K562 (cell line): ENCODE results near the gene TCF19. TPM values are rescaled to one million over a fixed set of nuclear protein-coding genes. Genes with fewer than 3 reads are reported as not detected.

Source experiments
- ATAC-seq: fragments of 200-7000 bp; cut with Tn5 transposase; 3 replicates; pipeline ENCODE4 v1.9.1; 2020; ENCODE audit warnings: moderate library complexity
- BruUV-seq: library from RNA; stranded (reverse); fragments of 400-500 nt; replicated peaks from 2 replicates; lab custom pipeline; 2021; lab: Mats Ljungman, UMichigan
- CTCF ChIA-PET: fragments of 300-600 bp; formaldehyde crosslinking; extraction: SDS; loops from one replicate; lab custom pipeline; 2021; ENCODE audit warnings: low intra/inter-chr PET ratio; lab: Yijun Ruan, JAX
- POLR2A ChIA-PET: fragments of 300-600, 350-650 bp; sonication (Branson Sonifier 250); formaldehyde crosslinking; extraction: SDS; loops from one replicate; lab custom pipeline; 2021; ENCODE audit warnings: antibody characterized with exemption, inconsistent platforms; lab: Yijun Ruan, JAX
- DNase-seq, 4 experiments: peaks; one replicate each; pipeline versions ENCODE4 v3.0.0 to v3.0.0-alpha.2; 2011 to 2018; ENCODE audit warnings: low spot score in 3 of 4, mixed read lengths in 3 of 4; ENCODE audit errors: extremely low read depth in 1 of 4
- FAIRE-seq: peaks from 2 replicates; lab custom pipeline; 2011; peaks lifted over from hg19 to GRCh38; lab: Jason Lieb, UNC
- H2AFZ ChIP-seq: 2 replicates; pipeline ENCODE4 v1.6.0; 2011; ENCODE audit warnings: low read depth, low read length, control low read depth, inconsistent platforms
- H3K27ac ChIP-seq: fragments of 200-600 bp; 3 replicates; pipeline ENCODE4 v1.8.0; 2011; ENCODE audit warnings: low read depth, mild to moderate bottlenecking, control low read depth, inconsistent platforms, low read length, moderate library complexity, mixed read lengths; ENCODE audit errors: extremely low read depth
- H3K27me3 ChIP-seq, 2 experiments: fragments of 300-600 bp in 1 of 2; 2 replicates in 1 of 2; 3 replicates in 1 of 2; pipeline versions ENCODE4 v1.6.0 to v1.8.0; 2011; ENCODE audit warnings: inconsistent platforms in 2 of 2, low read length in 2 of 2, mild to moderate bottlenecking in 1 of 2, mixed read lengths in 1 of 2, moderate library complexity in 1 of 2; ENCODE audit not compliant: control insufficient read depth in 2 of 2, insufficient read depth in 2 of 2
- H3K36me3 ChIP-seq: fragments of 300-600 bp; 3 replicates; pipeline ENCODE4 v1.8.0; 2011; ENCODE audit warnings: mild to moderate bottlenecking, low read length, inconsistent platforms; ENCODE audit not compliant: control insufficient read depth, insufficient read depth
- H3K4me1 ChIP-seq, 2 experiments: fragments of 200-600 bp in 1 of 2; replicated peaks in 1 of 2; 2 replicates in 1 of 2; 3 replicates in 1 of 2; pipeline versions ENCODE4 v1.5.1 to v1.8.0; 2011; ENCODE audit warnings: inconsistent platforms in 2 of 2, low read length in 2 of 2, mild to moderate bottlenecking in 1 of 2, mixed read lengths in 1 of 2, moderate library complexity in 1 of 2; ENCODE audit not compliant: control insufficient read depth in 2 of 2, insufficient read depth in 2 of 2
- H3K4me2 ChIP-seq: 2 replicates; pipeline ENCODE4 v1.6.1; 2011; ENCODE audit warnings: low read length, control low read depth, inconsistent platforms, mixed read lengths; ENCODE audit not compliant: insufficient read depth
- H3K4me3 ChIP-seq: fragments of 200-600 bp; sonication (generic), shearing (Covaris generic); 2 replicates; pipeline ENCODE4 v1.5.1; 2016; ENCODE audit warnings: control low read depth, inconsistent platforms
- H3K79me2 ChIP-seq: fragments of 200-600 bp; 3 replicates; pipeline ENCODE4 v1.8.0; 2011; ENCODE audit warnings: low read length, inconsistent platforms; ENCODE audit not compliant: control insufficient read depth, insufficient read depth
- H3K9ac ChIP-seq, 2 experiments: 2 replicates each; pipeline versions ENCODE4 v1.6.0 to v1.6.1; 2011; ENCODE audit warnings: low read depth in 2 of 2, low read length in 2 of 2, control low read depth in 1 of 2, inconsistent platforms in 1 of 2, mild to moderate bottlenecking in 1 of 2, mixed read lengths in 1 of 2; ENCODE audit not compliant: insufficient read depth in 1 of 2
- H3K9me1 ChIP-seq: one replicate; pipeline ENCODE4 v1.6.0; 2011; ENCODE audit warnings: inconsistent platforms, mild to moderate bottlenecking, low read length, moderate library complexity; ENCODE audit not compliant: control insufficient read depth, insufficient read depth
- H3K9me3 ChIP-seq: replicated peaks from 2 replicates; pipeline ENCODE4 v1.5.1; 2011; ENCODE audit warnings: low read depth, low read length, inconsistent platforms; ENCODE audit not compliant: control insufficient read depth, insufficient read depth
- H4K20me1 ChIP-seq: replicated peaks from 2 replicates; pipeline ENCODE4 v1.6.1; 2011; ENCODE audit warnings: low read length, inconsistent platforms, mixed read lengths; ENCODE audit not compliant: control insufficient read depth, insufficient read depth
- CHD1 ChIP-seq: fragments of 200-600 bp; sonication (generic); IDR thresholded peaks from one replicate; pipeline ENCODE4 v1.6.1; 2012; ENCODE audit warnings: mild to moderate bottlenecking, moderate library complexity, low read length, inconsistent platforms
- NCOA2 ChIP-seq, 2 experiments: fragments of 450-650 bp; IDR thresholded peaks; 2 replicates each; pipeline ENCODE4 v1.6.1; 2018; ENCODE audit warnings: mild to moderate bottlenecking in 2 of 2, moderate library complexity in 1 of 2; ENCODE audit not compliant: partially characterized antibody in 2 of 2
- NELFE ChIP-seq: IDR thresholded peaks from 2 replicates; pipeline ENCODE4 v1.6.1; 2011; ENCODE audit warnings: mild to moderate bottlenecking; ENCODE audit not compliant: insufficient read depth, insufficient read length
- TAF7 ChIP-seq: fragments of 450-650 bp; IDR thresholded peaks from 2 replicates; pipeline ENCODE4 v1.6.1; 2016; ENCODE audit warnings: missing genetic modification characterization, missing compliant biosample characterization
- TEAD1 ChIP-seq, 2 experiments: fragments of 450-650 bp in 1 of 2; sonication (generic) in 1 of 2; formaldehyde crosslinking; IDR thresholded peaks; 2 replicates each; pipeline versions ENCODE4 v1.4.0 to v1.8.0; 2020 to 2022; ENCODE audit warnings: mild to moderate bottlenecking in 2 of 2, missing genetic modification reagents in 1 of 2
- TGIF2 ChIP-seq: sonication (generic); formaldehyde crosslinking; IDR thresholded peaks from 2 replicates; pipeline ENCODE4 v1.8.1; 2022; ENCODE audit warnings: mild to moderate bottlenecking, missing genetic modification reagents, moderate library complexity
- ZBTB26 ChIP-seq: fragments of 450-650 bp; formaldehyde crosslinking; IDR thresholded peaks from 2 replicates; pipeline ENCODE4 v1.4.0; 2022; ENCODE audit warnings: missing genetic modification characterization
- ZFP36 ChIP-seq: fragments of 150-350 bp; IDR thresholded peaks from 2 replicates; pipeline ENCODE4 v1.6.1; 2018; ENCODE audit warnings: low read length, low read depth; ENCODE audit not compliant: partially characterized antibody
- ZFX ChIP-seq: sonication (generic); formaldehyde crosslinking; IDR thresholded peaks from 2 replicates; pipeline ENCODE4 v1.8.0; 2022; ENCODE audit warnings: mild to moderate bottlenecking, missing genetic modification reagents, moderate library complexity
- ZNF41 ChIP-seq: fragments of 250-450 bp; sonication (Bioruptor Pico); conservative IDR thresholded peaks from 2 replicates; pipeline ENCODE4 v1.4.0; 2020; ENCODE audit warnings: mild to moderate bottlenecking
- WGBS: fragments of 100-300 bp; shearing (Covaris generic); methylation state at CpG from one replicate; pipeline ENCODE4 v1.1.6; 2016; ENCODE audit warnings: low coverage, mixed read lengths; ENCODE audit not compliant: insufficient coverage; ENCODE audit errors: missing lambda C conversion rate; 5-methylcytosine and 5-hydroxymethylcytosine counted together
- in situ Hi-C: fragments of 300-500 bp; cut with MboI; formaldehyde crosslinking; loops from 4 replicates; pipeline ENCODE4 v1.15.0; 2018; ENCODE audit warnings: inconsistent platforms, mixed read lengths
- intact Hi-C: fragments of 100-400 bp; cut with micrococcal nuclease; formaldehyde crosslinking; loops from 2 replicates; pipeline ENCODE4 v1.14.2; 2022
- polyA plus RNA-seq, 8 experiments: library from polyadenylated mRNA; depleted of rRNA in 4 of 8; stranded (reverse) in 5 of 8; unstranded in 3 of 8; fragments of >200 nt; fragmentation: Nextera tagmentation in 2 of 8; fragmentation: Illumina TruSeq in 1 of 8; extraction: Ambion mirVana in 2 of 8; extraction: Trizol in 1 of 8; gene quantifications; 2 replicates each; pipeline versions ENCODE4 v1.2.1 to v1.2.3, GENCODE V29; 2011 to 2014; ENCODE audit warnings: inconsistent platforms in 1 of 8, missing spikeins in 1 of 8
- total RNA-seq, 7 experiments: library from RNA; depleted of rRNA in 6 of 7; stranded (reverse); fragments of >200 nt in 6 of 7; fragmentation: Illumina TruSeq in 2 of 7; extraction: Trizol in 2 of 7; gene quantifications; 2 replicates each; pipeline versions ENCODE4 v1.2.1 to v1.2.3, GENCODE V29; 2011 to 2021; ENCODE audit warnings: low replicate concordance in 1 of 7
- TF ChIP-seq, protein P1 (sequence below): IDR thresholded peaks from 2 replicates; pipeline ENCODE4 v1.6.1; 2016; ENCODE audit warnings: missing genetic modification characterization, missing compliant biosample characterization
- TF ChIP-seq, protein P2 (sequence below): fragments of 250-450 bp; sonication (Bioruptor Pico); IDR thresholded peaks from 2 replicates; pipeline ENCODE4 v1.4.0; 2020; ENCODE audit warnings: mild to moderate bottlenecking, moderate library complexity

Gene TCF19
- total and polyA plus RNA-seq, 9 of the 15 experiments (the other 6 are each of a cell fraction or from before 2014, with no cell fraction given): 4.2 to 42.5 (median 25.7) TPM

DNA sequence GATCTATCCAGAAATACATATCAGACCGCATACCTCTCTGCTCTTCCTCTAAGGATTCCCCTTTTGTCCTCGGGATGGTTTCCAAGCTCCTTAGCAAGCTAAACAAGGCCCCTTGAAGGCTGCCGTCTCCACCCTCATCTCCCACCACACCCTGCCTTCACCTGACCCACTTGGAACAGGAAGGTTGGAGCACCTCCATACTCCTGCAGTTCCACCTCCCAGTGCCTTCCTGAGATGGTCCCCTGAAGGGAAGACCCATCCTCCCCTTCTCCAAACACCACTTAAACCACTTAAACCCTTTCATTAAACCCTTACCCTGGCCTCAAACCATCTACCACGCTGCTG is 20.6 kb downstream of the TCF19 start:
- peaks cover 11 to 17% of the 10 kb centered on the region in 2 experiments for H3K4me1 ChIP-seq
- H3K27me3 ChIP-seq: no peaks in the 10 kb centered on the region
- H3K9ac ChIP-seq: no peak overlapping the region
- no peaks in the 10 kb centered on the region for H3K9me3 ChIP-seq
- no peaks in the 10 kb centered on the region for H3K9me1 ChIP-seq
- intact Hi-C loops (no loop called here), in situ Hi-C loops (no loop called here)
- TF ChIP-seq TAF7 (tag): no peak
- TF ChIP-seq NCOA2 (IDR thresholded peaks at IDR 0.05; ENCODE audit: partially characterized antibody in 2 of 2): no peak
- no peak overlapping the region for H3K4me2 ChIP-seq
- no peaks in the 10 kb centered on the region for H3K79me2 ChIP-seq
- H3K36me3 ChIP-seq: no peaks in the 10 kb centered on the region
- 8% methylated on average over 4 of the region's 4 CpGs for WGBS
- no peak overlapping the region for H3K4me3 ChIP-seq
- H4K20me1 ChIP-seq: no peaks in the 10 kb centered on the region
- ChIA-PET CTCF (no interaction called here), POLR2A (interaction anchor here (1.5 kb wide), 1 partner anchor 10 kb away, joined by 4 read pairs; no protein-coding TSS in a partner anchor)
- FAIRE-seq (no peak), ATAC-seq (no peak), DNase-seq (no peak)
- no peak overlapping the region for H2AFZ ChIP-seq
- H3K27ac ChIP-seq: no peak overlapping the region
- BruUV-seq: no TSS peak

- no peak overlapping the region for H3K27ac ChIP-seq
- H3K4me2 ChIP-seq: no peak overlapping the region
- ChIA-PET POLR2A (interaction anchor here (1.1 kb wide), 1 partner anchor 16 kb away, joined by 7 read pairs; no protein-coding TSS in a partner anchor), CTCF (no interaction called here)
- H3K9me1 ChIP-seq: no peaks in the 10 kb centered on the region
- 67% methylated on average over 8 of the region's 8 CpGs for WGBS
- BruUV-seq: no TSS peak
- H4K20me1 ChIP-seq: no peaks in the 10 kb centered on the region
- no peaks in the 10 kb centered on the region for H3K79me2 ChIP-seq
- in situ Hi-C loops (no loop called here), intact Hi-C loops (no loop called here)
- H3K4me1 ChIP-seq: peaks cover 11 to 17% of the 10 kb centered on the region in 2 experiments
- no peak overlapping the region for H2AFZ ChIP-seq
- no peak overlapping the region for H3K4me3 ChIP-seq
- no peak overlapping the region for H3K9ac ChIP-seq
- H3K27me3 ChIP-seq: no peaks in the 10 kb centered on the region
- no peaks in the 10 kb centered on the region for H3K9me3 ChIP-seq
- FAIRE-seq (no peak), ATAC-seq (no peak), DNase-seq (no peak)
- H3K36me3 ChIP-seq: no peaks in the 10 kb centered on the region
- TF ChIP-seq ZNF41 (CRISPR knock-in tag): no peak
- TF ChIP-seq CHD1: no peak
- no peak for TF ChIP-seq TGIF2 (CRISPR knock-in tag)
- TF ChIP-seq NELFE: no peak
- no peak for TF ChIP-seq TEAD1 (CRISPR knock-in tag; IDR thresholded peaks at IDR 0.05)
- TF ChIP-seq ZFX: no peak
- no peak for TF ChIP-seq ZFP36
- TF ChIP-seq, protein P1, sequence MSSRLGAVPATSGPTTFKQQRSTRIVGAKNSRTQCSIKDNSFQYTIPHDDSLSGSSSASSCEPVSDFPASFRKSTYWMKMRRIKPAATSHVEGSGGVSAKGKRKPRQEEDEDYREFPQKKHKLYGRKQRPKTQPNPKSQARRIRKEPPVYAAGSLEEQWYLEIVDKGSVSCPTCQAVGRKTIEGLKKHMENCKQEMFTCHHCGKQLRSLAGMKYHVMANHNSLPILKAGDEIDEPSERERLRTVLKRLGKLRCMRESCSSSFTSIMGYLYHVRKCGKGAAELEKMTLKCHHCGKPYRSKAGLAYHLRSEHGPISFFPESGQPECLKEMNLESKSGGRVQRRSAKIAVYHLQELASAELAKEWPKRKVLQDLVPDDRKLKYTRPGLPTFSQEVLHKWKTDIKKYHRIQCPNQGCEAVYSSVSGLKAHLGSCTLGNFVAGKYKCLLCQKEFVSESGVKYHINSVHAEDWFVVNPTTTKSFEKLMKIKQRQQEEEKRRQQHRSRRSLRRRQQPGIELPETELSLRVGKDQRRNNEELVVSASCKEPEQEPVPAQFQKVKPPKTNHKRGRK (tag): no peak
- TF ChIP-seq ZBTB26 (CRISPR knock-in tag): no peak
- TF ChIP-seq, protein P2, sequence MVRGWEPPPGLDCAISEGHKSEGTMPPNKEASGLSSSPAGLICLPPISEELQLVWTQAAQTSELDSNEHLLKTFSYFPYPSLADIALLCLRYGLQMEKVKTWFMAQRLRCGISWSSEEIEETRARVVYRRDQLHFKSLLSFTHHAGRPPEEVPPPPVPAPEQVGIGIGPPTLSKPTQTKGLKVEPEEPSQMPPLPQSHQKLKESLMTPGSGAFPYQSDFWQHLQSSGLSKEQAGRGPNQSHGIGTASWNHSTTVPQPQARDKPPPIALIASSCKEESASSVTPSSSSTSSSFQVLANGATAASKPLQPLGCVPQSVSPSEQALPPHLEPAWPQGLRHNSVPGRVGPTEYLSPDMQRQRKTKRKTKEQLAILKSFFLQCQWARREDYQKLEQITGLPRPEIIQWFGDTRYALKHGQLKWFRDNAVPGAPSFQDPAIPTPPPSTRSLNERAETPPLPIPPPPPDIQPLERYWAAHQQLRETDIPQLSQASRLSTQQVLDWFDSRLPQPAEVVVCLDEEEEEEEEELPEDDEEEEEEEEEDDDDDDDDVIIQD (CRISPR knock-in tag): no peak
These were observed 21.5 kb downstream of the TCF19 start for GRCh38 chr6:31179896-31180295.
